WTC11 (cell line): ENCODE data around the gene RAP1GDS1. TPM values are rescaled to one million over a fixed set of nuclear protein-coding genes. Genes with fewer than 3 reads are reported as not detected.

Source experiments
- ATAC-seq: fragments of 200-7000 bp; cut with Tn5 transposase; 2 replicates; pipeline ENCODE4 v1.10.0; 2021; ENCODE audit warnings: mild to moderate bottlenecking, moderate library complexity
- CTCF ChIA-PET: fragments of 300-600 bp; sonication (Branson Sonifier 250); formaldehyde crosslinking; loops from one replicate; lab custom pipeline; 2021; ENCODE audit warnings: antibody characterized with exemption; lab: Charles Lee
- POLR2A ChIA-PET: fragments of 350-600 bp; sonication (Branson Sonifier 250); formaldehyde crosslinking; loops from one replicate; lab custom pipeline; 2021; ENCODE audit warnings: antibody characterized with exemption; lab: Charles Lee
- DNase-seq: peaks from one replicate; pipeline ENCODE4 v3.0.0; 2021; ENCODE audit warnings: low spot score
- H3K27ac Mint-ChIP-seq: 2 replicates; pipeline ENCODE4 v1.8.0; 2021; ENCODE audit warnings: mixed read lengths
- H3K27me3 Mint-ChIP-seq: 2 replicates; pipeline ENCODE4 v1.8.0; 2021; ENCODE audit warnings: low read depth, mild to moderate bottlenecking, moderate library complexity, mixed read lengths
- H3K36me3 Mint-ChIP-seq: 2 replicates; pipeline ENCODE4 v1.8.0; 2021; ENCODE audit warnings: mixed read lengths
- H3K4me1 Mint-ChIP-seq: 2 replicates; pipeline ENCODE4 v1.8.0; 2022; ENCODE audit warnings: mixed read lengths
- H3K4me3 Mint-ChIP-seq: 2 replicates; pipeline ENCODE4 v1.8.0; 2021; ENCODE audit warnings: mild to moderate bottlenecking, moderate library complexity, mixed read lengths
- H3K9me3 Mint-ChIP-seq: 2 replicates; pipeline ENCODE4 v1.8.0; 2021; ENCODE audit warnings: mixed read lengths
- CREB1 ChIP-seq: sonication (generic); formaldehyde crosslinking; IDR thresholded peaks from 2 replicates; pipeline ENCODE4 v1.8.0; 2023; ENCODE audit warnings: mild to moderate bottlenecking, missing genetic modification reagents
- ETV6 ChIP-seq: sonication (generic); formaldehyde crosslinking; IDR thresholded peaks from 2 replicates; pipeline ENCODE4 v1.8.1; 2022; ENCODE audit warnings: mild to moderate bottlenecking, missing genetic modification reagents
- JUN ChIP-seq: sonication (generic); formaldehyde crosslinking; IDR thresholded peaks from 2 replicates; pipeline ENCODE4 v1.8.0; 2023; ENCODE audit warnings: mild to moderate bottlenecking, missing genetic modification reagents
- NFATC4 ChIP-seq: fragments of 250-450 bp; sonication (Bioruptor Pico); IDR thresholded peaks from 2 replicates; pipeline ENCODE4 v1.9.0; 2021; ENCODE audit warnings: mild to moderate bottlenecking
- NR3C1 ChIP-seq: sonication (generic); formaldehyde crosslinking; conservative IDR thresholded peaks from 2 replicates; pipeline ENCODE4 v1.8.1; 2023; ENCODE audit warnings: low read depth, mild to moderate bottlenecking, missing genetic modification reagents
- SMAD3 ChIP-seq: sonication (generic); formaldehyde crosslinking; IDR thresholded peaks from 2 replicates; pipeline ENCODE4 v1.8.0; 2022; ENCODE audit warnings: missing genetic modification reagents, mild to moderate bottlenecking, borderline replicate concordance
- TP53 ChIP-seq: sonication (generic); formaldehyde crosslinking; IDR thresholded peaks from 2 replicates; pipeline ENCODE4 v1.8.1; 2023; ENCODE audit warnings: mild to moderate bottlenecking, missing genetic modification reagents
- total RNA-seq: library from RNA; stranded (reverse); gene quantifications from 3 replicates; pipeline ENCODE4 v1.2.3, GENCODE V29; 2021
- TF ChIP-seq, protein P1 (sequence below): sonication (generic); formaldehyde crosslinking; IDR thresholded peaks from 2 replicates; pipeline ENCODE4 v1.8.1; 2022; ENCODE audit warnings: missing genetic modification reagents, borderline replicate concordance
- TF ChIP-seq, protein P2 (sequence below): sonication (generic); formaldehyde crosslinking; IDR thresholded peaks from 2 replicates; pipeline ENCODE4 v1.8.0; 2022; ENCODE audit warnings: mild to moderate bottlenecking, missing genetic modification reagents
- TF ChIP-seq, protein P3 (sequence below): sonication (generic); formaldehyde crosslinking; IDR thresholded peaks from 2 replicates; pipeline ENCODE4 v1.8.0; 2022; ENCODE audit warnings: mild to moderate bottlenecking, missing genetic modification reagents
- TF ChIP-seq, protein P4 (sequence below): sonication (generic); formaldehyde crosslinking; IDR thresholded peaks from 2 replicates; pipeline ENCODE4 v1.8.0; 2022; ENCODE audit warnings: missing genetic modification reagents
- TF ChIP-seq, protein P5 (sequence below): fragments of 250-450 bp; sonication (Bioruptor Pico); IDR thresholded peaks from 2 replicates; pipeline ENCODE4 v1.8.0; 2021; ENCODE audit warnings: mild to moderate bottlenecking
- TF ChIP-seq, protein P6 (sequence below): fragments of 250-450 bp; sonication (Bioruptor Pico); IDR thresholded peaks from 2 replicates; pipeline ENCODE4 v1.9.0; 2021; ENCODE audit warnings: mild to moderate bottlenecking
- TF ChIP-seq, protein P7 (sequence below): fragments of 250-450 bp; sonication (Bioruptor Pico); IDR thresholded peaks from 2 replicates; pipeline ENCODE4 v1.9.0; 2021; ENCODE audit warnings: mild to moderate bottlenecking, borderline replicate concordance

The RAP1GDS1 gene
- total RNA-seq, 1 experiment from 2014 or later, result 29.9 TPM

DNA sequence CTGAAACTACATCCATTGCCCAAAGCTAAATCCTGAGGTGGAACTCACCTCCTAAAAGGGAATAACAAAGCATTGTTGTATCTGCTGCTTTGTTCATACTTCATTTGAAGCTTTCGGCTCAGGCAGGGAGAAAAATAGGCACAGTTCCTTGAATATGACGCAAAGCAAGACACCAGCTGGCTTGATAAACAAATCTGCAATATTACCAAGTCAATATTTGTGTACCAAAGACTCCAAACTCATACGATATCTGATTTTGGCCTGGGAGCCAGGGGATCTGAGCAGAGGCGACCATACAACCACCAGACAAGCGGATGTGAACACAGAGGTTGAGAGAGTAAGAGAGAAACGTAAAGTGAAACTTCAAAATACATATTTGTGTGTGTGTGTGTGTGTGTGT, 34.8 kb upstream of the RAP1GDS1 start:
- Mint-ChIP-seq H3K27ac (no peak overlapping the region), H3K27me3 (no peaks in the 10 kb centered on the region), H3K4me1 (no peaks in the 10 kb centered on the region), H3K4me3 (no peak overlapping the region), H3K36me3 (no peaks in the 10 kb centered on the region), H3K9me3 (no peaks in the 10 kb centered on the region; the same call in 1 of the 2 replicates)
- CTCF ChIA-PET, result no interaction called here
- POLR2A ChIA-PET, result no interaction called here
- ATAC-seq, result no peak
- TF ChIP-seq, protein P1, sequence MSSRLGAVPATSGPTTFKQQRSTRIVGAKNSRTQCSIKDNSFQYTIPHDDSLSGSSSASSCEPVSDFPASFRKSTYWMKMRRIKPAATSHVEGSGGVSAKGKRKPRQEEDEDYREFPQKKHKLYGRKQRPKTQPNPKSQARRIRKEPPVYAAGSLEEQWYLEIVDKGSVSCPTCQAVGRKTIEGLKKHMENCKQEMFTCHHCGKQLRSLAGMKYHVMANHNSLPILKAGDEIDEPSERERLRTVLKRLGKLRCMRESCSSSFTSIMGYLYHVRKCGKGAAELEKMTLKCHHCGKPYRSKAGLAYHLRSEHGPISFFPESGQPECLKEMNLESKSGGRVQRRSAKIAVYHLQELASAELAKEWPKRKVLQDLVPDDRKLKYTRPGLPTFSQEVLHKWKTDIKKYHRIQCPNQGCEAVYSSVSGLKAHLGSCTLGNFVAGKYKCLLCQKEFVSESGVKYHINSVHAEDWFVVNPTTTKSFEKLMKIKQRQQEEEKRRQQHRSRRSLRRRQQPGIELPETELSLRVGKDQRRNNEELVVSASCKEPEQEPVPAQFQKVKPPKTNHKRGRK (CRISPR knock-in tag), result no peak
- TF ChIP-seq CREB1 (no peak), NFATC4 (CRISPR knock-in tag) (no peak), SMAD3 (CRISPR knock-in tag) (no peak), ETV6 (no peak), JUN (CRISPR knock-in tag) (no peak), NR3C1 (no peak), TP53 (no peak)
- TF ChIP-seq, protein P2, sequence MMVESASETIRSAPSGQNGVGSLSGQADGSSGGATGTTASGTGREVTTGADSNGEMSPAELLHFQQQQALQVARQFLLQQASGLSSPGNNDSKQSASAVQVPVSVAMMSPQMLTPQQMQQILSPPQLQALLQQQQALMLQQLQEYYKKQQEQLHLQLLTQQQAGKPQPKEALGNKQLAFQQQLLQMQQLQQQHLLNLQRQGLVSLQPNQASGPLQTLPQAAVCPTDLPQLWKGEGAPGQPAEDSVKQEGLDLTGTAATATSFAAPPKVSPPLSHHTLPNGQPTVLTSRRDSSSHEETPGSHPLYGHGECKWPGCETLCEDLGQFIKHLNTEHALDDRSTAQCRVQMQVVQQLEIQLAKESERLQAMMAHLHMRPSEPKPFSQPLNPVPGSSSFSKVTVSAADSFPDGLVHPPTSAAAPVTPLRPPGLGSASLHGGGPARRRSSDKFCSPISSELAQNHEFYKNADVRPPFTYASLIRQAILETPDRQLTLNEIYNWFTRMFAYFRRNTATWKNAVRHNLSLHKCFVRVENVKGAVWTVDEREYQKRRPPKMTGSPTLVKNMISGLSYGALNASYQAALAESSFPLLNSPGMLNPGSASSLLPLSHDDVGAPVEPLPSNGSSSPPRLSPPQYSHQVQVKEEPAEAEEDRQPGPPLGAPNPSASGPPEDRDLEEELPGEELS (CRISPR knock-in tag), result no peak
- TF ChIP-seq, protein P3, sequence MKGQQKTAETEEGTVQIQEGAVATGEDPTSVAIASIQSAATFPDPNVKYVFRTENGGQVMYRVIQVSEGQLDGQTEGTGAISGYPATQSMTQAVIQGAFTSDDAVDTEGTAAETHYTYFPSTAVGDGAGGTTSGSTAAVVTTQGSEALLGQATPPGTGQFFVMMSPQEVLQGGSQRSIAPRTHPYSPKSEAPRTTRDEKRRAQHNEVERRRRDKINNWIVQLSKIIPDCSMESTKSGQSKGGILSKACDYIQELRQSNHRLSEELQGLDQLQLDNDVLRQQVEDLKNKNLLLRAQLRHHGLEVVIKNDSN (CRISPR knock-in tag), result no peak
- TF ChIP-seq, protein P4, sequence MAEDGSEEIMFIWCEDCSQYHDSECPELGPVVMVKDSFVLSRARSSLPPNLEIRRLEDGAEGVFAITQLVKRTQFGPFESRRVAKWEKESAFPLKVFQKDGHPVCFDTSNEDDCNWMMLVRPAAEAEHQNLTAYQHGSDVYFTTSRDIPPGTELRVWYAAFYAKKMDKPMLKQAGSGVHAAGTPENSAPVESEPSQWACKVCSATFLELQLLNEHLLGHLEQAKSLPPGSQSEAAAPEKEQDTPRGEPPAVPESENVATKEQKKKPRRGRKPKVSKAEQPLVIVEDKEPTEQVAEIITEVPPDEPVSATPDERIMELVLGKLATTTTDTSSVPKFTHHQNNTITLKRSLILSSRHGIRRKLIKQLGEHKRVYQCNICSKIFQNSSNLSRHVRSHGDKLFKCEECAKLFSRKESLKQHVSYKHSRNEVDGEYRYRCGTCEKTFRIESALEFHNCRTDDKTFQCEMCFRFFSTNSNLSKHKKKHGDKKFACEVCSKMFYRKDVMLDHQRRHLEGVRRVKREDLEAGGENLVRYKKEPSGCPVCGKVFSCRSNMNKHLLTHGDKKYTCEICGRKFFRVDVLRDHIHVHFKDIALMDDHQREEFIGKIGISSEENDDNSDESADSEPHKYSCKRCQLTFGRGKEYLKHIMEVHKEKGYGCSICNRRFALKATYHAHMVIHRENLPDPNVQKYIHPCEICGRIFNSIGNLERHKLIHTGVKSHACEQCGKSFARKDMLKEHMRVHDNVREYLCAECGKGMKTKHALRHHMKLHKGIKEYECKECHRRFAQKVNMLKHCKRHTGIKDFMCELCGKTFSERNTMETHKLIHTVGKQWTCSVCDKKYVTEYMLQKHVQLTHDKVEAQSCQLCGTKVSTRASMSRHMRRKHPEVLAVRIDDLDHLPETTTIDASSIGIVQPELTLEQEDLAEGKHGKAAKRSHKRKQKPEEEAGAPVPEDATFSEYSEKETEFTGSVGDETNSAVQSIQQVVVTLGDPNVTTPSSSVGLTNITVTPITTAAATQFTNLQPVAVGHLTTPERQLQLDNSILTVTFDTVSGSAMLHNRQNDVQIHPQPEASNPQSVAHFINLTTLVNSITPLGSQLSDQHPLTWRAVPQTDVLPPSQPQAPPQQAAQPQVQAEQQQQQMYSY (CRISPR knock-in tag), result no peak
- TF ChIP-seq, protein P5, sequence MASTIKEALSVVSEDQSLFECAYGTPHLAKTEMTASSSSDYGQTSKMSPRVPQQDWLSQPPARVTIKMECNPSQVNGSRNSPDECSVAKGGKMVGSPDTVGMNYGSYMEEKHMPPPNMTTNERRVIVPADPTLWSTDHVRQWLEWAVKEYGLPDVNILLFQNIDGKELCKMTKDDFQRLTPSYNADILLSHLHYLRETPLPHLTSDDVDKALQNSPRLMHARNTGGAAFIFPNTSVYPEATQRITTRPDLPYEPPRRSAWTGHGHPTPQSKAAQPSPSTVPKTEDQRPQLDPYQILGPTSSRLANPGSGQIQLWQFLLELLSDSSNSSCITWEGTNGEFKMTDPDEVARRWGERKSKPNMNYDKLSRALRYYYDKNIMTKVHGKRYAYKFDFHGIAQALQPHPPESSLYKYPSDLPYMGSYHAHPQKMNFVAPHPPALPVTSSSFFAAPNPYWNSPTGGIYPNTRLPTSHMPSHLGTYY (CRISPR knock-in tag), result no peak
- TF ChIP-seq, protein P6, sequence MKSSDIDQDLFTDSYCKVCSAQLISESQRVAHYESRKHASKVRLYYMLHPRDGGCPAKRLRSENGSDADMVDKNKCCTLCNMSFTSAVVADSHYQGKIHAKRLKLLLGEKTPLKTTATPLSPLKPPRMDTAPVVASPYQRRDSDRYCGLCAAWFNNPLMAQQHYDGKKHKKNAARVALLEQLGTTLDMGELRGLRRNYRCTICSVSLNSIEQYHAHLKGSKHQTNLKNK (CRISPR knock-in tag), result no peak
- TF ChIP-seq, protein P7, sequence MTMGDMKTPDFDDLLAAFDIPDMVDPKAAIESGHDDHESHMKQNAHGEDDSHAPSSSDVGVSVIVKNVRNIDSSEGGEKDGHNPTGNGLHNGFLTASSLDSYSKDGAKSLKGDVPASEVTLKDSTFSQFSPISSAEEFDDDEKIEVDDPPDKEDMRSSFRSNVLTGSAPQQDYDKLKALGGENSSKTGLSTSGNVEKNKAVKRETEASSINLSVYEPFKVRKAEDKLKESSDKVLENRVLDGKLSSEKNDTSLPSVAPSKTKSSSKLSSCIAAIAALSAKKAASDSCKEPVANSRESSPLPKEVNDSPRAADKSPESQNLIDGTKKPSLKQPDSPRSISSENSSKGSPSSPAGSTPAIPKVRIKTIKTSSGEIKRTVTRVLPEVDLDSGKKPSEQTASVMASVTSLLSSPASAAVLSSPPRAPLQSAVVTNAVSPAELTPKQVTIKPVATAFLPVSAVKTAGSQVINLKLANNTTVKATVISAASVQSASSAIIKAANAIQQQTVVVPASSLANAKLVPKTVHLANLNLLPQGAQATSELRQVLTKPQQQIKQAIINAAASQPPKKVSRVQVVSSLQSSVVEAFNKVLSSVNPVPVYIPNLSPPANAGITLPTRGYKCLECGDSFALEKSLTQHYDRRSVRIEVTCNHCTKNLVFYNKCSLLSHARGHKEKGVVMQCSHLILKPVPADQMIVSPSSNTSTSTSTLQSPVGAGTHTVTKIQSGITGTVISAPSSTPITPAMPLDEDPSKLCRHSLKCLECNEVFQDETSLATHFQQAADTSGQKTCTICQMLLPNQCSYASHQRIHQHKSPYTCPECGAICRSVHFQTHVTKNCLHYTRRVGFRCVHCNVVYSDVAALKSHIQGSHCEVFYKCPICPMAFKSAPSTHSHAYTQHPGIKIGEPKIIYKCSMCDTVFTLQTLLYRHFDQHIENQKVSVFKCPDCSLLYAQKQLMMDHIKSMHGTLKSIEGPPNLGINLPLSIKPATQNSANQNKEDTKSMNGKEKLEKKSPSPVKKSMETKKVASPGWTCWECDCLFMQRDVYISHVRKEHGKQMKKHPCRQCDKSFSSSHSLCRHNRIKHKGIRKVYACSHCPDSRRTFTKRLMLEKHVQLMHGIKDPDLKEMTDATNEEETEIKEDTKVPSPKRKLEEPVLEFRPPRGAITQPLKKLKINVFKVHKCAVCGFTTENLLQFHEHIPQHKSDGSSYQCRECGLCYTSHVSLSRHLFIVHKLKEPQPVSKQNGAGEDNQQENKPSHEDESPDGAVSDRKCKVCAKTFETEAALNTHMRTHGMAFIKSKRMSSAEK (CRISPR knock-in tag), result no peak
- no peak for DNase-seq
